Erythroblast (primary cell): ENCODE results near the gene HIPK2.

ENCODE experiments used
- GATA1 ChIP-seq: IDR thresholded peaks from 2 replicates; pipeline ENCODE4 v1.6.1; 2011; ENCODE audit warnings: low read depth, mild to moderate bottlenecking, control low read depth, low read length, moderate library complexity
- POLR2A ChIP-seq: IDR thresholded peaks from 2 replicates; pipeline ENCODE4 v1.6.1; 2011; ENCODE audit warnings: mild to moderate bottlenecking, low read length

DNA sequence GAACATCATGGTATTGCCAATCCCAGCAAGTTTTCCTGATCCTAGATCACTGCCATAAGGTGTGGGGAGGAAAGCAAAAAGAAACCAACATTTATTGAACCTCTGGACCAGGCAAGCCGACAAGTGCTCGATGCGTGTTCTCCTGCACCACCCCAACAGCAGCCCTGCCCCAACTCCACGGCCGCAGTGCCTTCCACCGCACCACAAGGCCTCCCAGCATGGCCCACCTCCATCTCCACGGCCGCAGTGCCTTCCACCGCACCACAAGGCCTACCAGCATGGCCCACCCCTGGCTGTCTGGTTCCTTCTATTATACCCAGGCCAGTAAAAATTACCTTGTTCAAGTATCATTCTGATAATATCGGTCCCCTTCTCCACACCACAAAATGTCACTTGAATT lies 8.7 kb downstream of the HIPK2 start:
- TF ChIP-seq POLR2A (no peak), GATA1 (no peak)
